NCI-H226 (cell line): Measurements from ENCODE around the gene PITRM1.

Experiments used
- DNase-seq: peaks from one replicate; pipeline ENCODE4 v3.0.0-alpha.2; 2015

Gene PITRM1

GRCh38 chr10:3137958-3138726, 34.4 kb downstream of the PITRM1 start:
- no peak for DNase-seq

GRCh38 chr10:3136763-3137611, 35.6 kb downstream of the PITRM1 start:
- no peak for DNase-seq

GRCh38 chr10:3136336-3136735, 36.2 kb downstream of the PITRM1 start:
- DNase-seq: no peak

- no peak for DNase-seq
These were observed 37.6 kb downstream of the PITRM1 start for GRCh38 chr10:3135006-3135405.

- no peak for DNase-seq
These were observed 38.6 kb downstream of the PITRM1 start for GRCh38 chr10:3133948-3134347.

GRCh38 chr10:3132036-3133025, 40.3 kb downstream of the PITRM1 start:
- no peak for DNase-seq

DNA sequence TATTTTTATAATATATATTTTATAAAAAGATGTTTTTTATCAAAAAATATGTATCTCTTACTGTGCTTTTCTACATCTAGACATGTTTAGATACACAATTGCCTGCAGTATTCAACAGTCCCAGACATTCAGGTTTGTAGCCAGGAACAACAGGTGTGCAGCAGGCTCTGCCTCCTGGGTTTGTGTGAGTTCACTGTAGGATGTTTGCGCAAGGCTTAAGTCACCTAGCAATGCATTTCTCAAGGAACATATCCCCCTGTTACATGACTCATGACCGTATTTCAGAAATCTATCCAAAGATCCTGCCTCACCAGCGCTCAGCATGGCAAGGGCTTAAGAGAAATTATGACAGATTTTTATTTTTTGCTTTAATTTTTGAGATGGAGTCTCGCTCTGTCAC, 41.5 kb downstream of the PITRM1 start:
- DNase-seq: no peak

DNA sequence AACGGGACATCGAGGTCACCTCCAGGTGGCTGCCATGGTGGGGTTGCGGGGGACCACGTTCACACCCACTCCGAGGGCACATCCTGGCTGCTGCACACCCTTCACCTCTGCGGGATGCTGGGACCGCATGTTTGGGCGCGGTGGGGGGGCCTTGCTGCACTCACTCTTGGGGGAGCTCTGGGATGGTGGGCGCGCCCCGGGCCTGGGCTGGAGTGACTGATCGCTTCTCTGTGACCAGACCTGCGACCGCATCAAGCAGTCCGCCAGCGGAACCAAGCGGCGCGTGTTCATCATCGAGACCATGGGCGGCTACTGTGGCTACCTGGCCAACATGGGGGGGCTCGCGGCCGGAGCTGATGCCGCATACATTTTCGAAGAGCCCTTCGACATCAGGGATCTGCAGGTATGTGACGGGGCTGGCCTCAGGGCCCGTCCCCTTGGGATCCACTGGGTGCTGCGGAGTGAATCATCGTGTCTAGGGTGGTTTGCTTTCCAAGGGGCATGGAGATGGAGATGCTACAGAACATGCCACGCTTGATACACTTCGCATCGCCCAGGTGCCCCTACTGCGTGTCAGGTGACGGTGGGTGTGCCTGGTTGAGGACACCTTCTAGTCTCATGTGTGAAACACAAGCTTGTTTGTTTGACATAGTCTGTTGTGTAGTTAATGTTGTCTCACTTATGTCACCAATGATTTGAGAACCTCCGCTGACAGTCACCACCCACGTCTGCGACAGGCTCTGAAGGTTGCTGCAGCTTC, 42.8 kb downstream of the PITRM1 start:
- no peak for DNase-seq

- no peak for DNase-seq
These were observed 44.0 kb downstream of the PITRM1 start for GRCh38 chr10:3128379-3129130.

GRCh38 chr10:3127921-3128320, 44.7 kb downstream of the PITRM1 start:
- no peak for DNase-seq

DNA sequence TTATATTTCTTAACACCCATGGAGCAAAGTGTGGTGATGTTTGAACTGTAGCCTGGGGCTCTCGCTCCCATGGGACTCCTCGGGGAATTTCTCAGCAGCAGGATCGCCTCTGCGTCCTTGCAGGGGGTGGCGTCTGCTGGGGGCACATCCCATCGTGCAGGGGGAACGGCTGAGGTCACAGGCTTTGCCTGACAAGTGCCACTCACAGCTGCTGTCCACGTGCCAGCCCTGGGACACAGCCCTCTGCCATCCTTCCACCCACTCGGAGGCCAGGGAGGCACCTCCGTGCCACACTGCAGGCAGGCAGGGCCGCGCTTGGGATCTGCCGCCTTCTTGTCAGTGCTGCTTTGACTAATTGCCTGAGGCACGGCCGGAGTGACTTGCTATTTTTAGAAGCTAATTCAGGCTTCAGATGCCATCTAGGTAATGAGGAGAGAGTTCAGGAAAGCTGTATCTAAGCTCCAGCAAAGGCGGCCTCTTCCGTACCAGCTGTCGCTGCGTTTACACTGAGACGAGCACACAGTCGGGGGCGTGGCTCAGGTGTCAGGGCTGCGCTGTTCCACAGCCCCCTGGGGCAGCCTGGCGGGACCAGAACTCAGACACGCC, 45.7 kb downstream of the PITRM1 start:
- DNase-seq: no peak

DNA sequence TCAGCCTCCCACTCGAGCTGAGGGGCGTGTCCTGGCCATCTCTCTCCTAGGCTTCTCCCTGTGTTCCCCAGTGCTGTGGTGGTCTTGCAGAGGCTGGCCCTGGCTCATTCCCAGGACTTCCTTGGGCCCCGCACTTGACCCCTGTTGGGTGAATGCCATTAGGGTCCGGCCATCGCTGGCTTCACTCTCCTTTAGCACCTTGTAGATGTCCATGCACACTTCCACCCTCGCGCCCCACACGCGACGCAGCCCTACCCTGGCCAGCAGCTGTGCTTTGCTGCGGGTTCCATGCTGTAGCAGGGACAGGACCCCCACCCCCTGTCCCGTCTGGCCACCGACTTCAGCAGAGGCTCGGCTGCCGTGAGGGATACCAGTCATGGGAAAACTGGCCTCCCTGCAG, 46.3 kb downstream of the PITRM1 start:
- DNase-seq: no peak

DNA sequence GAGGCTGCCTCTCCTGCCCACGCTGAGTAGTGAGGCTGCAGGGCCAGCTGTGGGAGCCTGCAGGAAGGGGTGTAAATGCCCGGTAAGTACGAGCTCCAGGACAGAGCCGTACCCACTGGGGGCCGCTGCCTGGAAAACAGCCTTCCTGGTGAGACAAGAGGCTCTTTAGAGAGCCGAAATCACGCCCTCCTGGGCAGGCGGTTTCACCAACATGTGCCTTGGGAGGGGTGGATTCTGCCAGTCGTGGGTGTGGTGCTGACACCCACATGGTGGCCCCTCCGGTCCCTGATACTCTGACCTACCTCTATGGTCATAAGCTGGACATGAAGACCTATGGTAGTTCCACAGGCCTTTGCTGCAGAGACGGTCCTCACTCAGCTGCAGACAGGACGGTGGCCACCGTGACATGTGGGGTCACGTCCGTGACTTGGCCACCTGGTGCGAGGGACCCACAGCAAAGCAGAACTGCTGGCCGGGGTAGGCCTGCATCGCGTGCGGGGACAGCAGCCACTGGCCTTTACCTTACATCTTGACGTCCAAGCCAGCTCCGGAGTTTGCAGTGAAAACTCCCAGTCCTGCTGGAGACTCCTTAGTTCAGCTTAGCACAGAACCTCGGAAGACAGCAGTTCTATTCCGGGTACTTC, 46.9 kb downstream of the PITRM1 start:
- no peak for DNase-seq

DNA sequence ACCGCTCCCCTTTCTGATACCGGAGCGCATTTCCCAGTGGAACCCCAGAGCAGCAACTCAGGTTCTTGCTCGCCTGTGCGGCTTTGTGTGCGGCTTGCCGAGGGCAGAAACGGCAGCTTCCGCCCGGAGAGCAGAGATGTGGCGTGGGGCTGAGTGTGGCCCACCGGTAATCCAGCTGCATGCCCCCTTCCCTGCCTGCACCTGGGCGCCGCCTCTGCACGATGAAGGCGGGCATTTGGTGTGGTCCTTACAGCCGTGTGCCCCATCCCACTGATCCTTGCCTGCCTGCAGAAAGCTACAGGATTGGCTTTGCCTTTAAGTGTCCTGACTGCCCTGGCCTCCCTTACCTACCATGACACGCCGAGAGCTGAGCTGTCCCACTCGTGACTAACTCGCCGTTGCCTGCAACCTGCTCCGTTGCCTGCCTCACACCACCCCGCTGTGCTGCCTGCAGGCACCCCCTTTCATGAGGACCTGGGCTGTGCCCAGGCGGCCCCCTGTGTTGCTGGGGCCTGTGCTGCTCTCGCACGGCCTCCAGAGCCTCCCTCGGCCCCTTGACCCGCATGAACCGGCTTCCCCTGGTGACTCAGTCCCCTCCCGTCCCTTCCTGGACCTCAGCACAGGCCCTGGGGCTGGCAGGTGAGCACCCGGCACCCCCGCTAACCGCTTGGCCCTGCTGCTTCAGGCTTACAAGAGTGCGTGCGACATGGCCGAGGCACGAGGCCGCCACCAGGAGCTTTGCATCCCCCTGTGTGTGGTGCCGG, 48.0 kb downstream of the PITRM1 start:
- DNase-seq: no peak

DNA sequence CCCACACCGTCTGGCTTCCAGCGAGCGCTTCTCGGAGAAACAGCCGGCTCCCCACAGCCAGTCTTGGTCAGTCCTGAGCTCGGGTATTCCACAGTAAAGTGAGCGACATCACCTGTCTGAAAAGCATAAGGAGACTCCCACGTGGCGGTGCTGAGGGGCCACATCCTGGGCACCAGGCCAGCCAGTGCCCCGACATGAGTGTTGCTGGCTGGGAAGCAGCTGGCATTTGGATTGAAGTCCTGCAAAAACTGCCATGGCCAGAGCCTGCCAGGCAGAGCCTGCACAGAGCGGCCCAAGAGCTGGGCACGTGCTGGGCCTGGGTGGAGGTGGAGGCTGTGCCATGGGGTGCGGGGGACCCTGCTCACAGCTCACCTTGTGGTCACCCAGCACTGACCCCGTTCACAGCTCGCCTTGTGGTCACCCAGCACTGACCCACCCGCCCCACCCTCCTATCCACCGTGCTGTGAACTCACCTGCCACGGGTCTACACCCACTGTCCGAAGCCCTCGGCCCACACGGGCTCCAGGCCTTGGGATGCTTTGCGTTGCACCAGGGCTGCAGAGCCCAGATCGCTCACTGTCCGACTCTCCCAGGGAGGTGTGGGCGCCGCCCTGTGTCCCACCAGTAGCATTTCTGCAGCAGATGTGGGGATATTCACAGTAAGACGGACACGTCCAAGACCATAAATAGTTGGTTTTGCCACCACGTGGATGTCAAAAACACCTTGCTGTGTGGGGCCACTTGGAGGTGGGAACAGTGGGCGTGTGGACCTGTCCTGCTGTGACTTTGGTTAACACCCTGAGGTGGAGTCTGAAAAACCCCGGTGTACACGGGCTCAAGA, 48.8 kb downstream of the PITRM1 start:
- no peak for DNase-seq

GRCh38 chr10:3122486-3123205, 49.9 kb downstream of the PITRM1 start:
- DNase-seq: no peak

GRCh38 chr10:3122034-3122433, 50.5 kb downstream of the PITRM1 start:
- no peak for DNase-seq
